NK-92 (cell line): ENCODE data around the gene TIE1.

ENCODE experiments used
- DNase-seq: peaks from one replicate; lab custom pipeline; 2025; ENCODE audit not compliant: unreplicated experiment; lab: John Stamatoyannopoulos, UW

Gene TIE1

DNA sequence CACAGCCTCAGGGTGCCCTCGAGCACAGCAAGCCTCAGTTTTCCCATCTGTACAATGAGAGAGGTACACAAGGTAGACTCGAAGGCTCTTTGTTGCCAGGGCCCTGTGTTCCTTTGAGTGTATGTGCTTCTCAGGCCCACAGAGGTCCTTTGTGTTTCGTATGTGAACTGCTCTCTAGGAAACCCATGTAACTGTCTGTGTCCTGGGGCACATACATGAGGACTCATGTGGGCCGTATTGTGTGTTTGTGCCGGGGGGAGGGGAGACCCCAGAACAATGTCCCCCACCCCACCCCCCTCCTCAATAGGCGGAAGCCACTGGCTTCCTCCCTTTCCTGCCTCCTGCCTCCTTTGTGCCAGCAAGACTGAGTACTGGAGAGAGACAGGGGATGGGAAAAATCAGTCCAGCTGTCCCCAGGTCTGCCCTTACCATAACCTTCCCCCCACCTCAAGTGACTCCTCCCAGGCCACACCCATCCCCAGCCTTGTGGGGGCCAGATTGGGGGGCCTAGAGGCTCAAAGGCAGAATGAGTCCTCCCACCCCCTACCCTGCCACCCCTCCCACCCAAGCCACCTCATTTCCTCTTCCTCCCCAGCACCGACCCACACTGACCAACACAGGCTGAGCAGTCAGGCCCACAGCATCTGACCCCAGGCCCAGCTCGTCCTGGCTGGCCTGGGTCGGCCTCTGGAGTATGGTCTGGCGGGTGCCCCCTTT is at the start of gene TIE1:
Gene TIE1, plus strand, starts transcription at position 605 of the 717 bp plus-strand sequence. Its CDS starts 90 bp downstream, at position 695.
- no peak for DNase-seq

DNA sequence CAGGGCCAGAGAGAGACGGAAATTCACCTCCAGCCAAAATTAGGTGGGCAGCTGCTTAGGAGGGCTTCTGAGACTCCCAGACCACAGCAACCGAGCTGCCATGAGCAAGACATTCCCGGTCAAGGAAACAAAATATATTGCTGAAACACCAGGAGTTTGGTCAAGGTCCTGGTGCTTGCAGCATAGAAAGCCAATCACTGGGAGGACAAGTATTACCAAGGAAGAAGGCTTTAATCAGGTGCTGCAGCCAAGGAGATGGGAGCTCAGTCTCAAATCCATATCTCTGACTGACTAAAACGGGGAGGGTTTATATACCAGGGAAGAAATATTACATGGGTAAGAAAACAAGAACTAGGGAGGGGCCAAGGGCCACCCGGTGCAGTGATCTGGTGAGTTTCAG is 49.8 kb upstream of the TIE1 start:
- no peak for DNase-seq

DNA sequence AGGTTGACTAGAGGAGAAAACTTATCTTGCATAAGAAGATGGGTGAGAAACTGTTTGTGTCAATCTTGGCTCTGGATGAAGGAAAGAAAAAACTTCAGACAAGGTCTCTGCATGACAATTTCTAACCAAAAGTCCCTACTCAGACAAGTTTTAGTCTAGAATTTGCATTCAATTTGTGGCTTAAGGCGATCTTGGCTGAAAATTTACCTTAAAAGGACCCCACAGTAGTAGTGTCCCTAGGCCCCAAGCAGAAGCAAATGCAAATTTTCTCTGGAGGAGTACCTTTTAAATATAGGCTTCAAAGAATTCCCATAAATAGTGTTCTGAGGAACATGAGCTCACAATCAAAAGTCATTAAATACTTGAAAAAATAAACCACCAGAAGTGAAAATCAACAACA is 48.6 kb upstream of the TIE1 start:
- DNase-seq = no peak

- DNase-seq = no peak
Measured at GRCh38 chr1:43253173-43253572, 47.6 kb upstream of the TIE1 start.

- DNase-seq = no peak
Measured at GRCh38 chr1:43253876-43254275, 46.9 kb upstream of the TIE1 start.

GRCh38 chr1:43255438-43256210 is 45.2 kb upstream of the TIE1 start:
- no peak for DNase-seq

DNA sequence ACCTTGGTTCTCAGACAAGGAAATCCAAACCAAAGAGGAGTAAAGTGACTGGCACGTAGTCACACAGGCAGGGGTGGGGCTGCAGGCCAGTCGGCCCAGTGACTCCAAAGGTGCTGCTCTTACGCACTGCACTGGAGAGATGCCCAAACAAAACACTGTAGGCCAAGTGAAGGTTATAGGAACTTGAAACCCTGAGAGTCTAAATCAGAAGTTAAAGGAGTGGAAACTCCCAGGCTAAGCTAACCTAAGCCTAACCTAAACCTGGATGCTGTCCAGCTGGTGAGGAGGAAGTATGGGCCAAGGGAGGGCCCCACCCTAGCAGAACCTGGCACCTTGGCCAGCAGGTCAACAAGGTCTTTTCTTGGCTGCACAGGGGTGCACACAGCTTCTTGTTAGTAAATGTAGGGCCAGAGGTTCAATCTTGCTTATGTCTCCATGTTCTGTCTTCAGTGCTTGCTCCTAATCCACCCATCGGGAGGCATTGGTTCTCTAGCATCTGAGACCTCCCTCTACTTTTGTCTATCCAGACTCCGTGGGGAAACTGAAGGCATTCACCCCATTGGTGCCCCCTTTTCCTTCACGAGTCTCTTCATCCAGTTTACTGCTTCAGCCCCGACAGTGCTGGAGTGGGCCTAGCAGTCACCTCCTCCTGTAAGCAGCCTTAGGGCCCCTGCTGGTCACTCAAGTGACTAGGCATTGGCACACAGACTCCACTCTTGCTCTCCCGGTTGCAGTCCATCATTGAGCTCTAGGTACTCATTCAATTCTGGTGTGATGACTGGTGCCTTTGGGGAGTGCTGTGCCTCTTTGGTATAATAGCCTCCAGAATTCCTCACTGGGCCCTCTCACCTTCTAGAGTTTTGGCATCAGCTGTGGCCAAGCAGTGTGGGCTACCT is 43.9 kb upstream of the TIE1 start:
- DNase-seq = no peak

DNA sequence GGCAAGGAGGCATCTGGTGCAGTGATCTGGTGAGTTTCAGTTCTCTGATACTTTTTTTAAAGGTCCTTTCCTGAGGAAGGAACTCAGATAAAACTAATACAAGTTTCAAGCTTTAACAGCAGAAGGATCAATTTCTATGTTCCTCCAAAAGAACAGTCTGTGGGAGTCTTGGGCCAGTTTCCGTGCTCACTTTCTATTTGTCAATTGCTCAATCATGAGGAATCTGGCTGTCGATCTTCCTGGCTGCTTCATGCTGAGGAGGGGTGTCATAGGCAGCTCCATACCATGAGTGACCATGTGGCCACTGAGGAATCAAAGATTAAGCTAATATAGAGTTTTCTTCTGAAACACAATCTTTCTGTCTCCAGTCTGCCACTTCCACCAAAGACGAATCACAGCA is 42.4 kb upstream of the TIE1 start:
- no peak for DNase-seq

DNA sequence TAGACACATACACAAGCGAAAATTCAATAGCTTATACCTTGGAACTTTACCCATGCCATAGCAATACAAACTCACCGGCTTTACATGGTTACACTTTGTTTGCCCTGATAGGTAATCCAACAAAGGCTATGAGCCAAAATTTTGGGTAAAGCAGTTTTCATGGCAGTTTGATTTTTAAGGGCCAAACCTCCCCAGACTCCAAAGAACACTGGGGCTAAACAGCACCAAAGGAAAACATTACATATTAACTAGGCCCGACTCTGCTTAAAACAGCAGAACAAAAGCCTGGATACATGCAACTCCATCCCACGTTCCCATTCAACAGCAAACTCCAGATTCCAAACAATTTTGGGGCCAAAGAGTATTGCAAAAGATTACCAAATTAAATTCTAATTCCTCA is 35.4 kb upstream of the TIE1 start:
- no peak for DNase-seq

DNA sequence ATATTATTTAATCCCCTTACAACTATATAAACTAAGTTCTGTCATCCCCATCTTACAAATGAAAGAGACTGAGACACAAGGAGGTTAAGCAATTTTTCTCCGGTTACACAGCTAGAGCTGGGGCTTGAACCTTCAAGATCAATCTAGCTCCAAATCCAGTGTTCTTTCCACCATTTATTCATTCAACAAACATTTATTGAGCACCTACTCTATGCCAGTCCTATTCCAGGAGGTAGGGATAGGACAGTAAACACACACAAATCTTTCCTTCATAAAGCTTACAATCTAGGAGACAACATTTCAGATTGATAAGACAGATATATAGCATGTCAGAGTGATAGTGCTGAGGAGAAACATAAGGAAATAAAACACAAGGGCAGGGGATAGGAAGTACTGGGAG is 33.9 kb upstream of the TIE1 start:
- no peak for DNase-seq

DNA sequence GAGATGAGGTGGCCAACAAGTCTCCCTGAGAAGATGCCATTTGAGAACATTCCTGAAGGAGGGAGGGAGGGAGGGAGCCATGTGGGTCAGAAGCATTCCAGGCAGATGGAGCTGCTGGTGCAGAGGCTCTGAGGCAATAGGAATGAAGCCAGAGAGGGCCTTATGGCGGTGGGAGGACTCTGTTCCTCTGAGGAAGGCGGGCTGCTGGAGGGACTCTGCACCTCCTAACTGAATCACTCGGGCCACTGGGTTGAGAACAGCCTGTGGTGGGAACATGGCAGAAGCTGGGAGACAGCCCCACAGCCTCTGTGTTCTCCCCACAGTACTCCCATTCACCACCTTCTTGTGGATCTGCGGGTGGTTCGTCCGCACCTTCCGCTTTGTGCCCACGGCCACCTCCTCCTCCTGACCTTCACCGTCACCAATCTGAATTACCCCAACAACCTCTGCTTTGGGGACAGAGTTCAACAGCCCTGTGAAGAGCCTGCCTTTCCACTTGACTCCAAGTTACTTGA is 33.4 kb upstream of the TIE1 start:
- no peak for DNase-seq

DNA sequence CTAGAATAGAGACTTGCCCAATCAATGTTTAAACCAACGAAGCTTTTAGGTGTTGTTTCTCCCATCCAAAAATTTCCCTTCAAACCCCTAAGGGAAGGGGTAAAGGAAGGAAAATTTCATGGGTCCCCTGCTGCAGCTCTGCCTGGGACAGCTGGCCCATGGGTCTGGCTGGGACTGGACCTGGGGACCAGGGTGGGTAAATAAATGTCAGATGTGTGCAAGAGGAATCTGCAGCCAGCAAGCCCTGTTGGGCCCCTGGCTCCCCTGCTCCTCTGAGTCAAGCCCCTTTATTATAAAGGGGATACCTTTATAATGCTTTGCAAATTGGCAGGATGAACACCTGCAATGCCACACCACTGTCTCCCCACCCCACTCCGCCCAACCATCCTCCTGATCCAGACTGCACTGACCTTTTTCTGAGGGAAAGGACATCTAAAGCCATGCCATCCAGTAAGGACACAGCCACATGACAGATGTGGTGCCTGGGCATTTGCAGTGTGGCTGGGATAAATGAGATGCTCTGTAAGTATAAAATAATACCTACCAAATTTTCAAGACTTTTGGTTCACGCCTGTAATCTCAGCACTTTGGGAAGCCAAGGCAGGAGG is 32.9 kb upstream of the TIE1 start:
- no peak for DNase-seq

GRCh38 chr1:43269627-43270375 is 31.0 kb upstream of the TIE1 start, which contains the start of gene TMEM125:
Gene TMEM125 (plus strand): TSS chr1:43269983. CDS start chr1:43272723, 2,740 bp downstream.
- no peak for DNase-seq

DNA sequence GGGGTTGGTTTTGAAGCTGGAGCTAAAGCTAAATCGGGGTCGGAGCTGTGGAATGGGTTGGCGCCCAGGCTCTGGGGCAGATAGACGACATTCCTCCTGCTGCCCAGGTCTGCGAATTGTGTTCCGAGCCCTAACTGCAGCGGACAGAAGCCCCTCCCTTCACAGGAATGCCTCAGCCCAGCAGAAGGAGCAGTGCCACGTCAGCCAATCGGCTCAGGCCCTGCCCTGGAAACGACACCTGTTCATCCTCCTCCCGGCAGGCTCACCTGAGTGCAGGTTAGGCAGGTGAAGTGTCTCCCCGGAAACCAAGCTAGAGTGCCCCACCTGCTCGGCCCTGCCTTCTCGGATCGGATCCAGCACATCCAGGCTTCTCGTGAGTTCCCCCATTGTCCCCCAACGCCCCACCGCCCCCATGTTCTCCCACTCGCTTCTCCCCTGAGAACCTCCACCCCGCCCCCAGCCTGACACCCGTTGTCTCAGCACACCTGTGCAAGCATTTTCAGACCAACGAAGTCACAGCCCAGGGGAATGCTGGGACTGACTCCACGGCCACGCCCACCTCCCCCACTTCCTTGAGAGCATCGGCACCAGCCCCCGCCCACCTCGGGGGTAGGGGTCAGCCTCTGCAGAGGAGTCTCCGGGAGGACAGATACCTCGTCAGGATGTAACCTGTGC is 30.2 kb upstream of the TIE1 start:
- DNase-seq = no peak

DNA sequence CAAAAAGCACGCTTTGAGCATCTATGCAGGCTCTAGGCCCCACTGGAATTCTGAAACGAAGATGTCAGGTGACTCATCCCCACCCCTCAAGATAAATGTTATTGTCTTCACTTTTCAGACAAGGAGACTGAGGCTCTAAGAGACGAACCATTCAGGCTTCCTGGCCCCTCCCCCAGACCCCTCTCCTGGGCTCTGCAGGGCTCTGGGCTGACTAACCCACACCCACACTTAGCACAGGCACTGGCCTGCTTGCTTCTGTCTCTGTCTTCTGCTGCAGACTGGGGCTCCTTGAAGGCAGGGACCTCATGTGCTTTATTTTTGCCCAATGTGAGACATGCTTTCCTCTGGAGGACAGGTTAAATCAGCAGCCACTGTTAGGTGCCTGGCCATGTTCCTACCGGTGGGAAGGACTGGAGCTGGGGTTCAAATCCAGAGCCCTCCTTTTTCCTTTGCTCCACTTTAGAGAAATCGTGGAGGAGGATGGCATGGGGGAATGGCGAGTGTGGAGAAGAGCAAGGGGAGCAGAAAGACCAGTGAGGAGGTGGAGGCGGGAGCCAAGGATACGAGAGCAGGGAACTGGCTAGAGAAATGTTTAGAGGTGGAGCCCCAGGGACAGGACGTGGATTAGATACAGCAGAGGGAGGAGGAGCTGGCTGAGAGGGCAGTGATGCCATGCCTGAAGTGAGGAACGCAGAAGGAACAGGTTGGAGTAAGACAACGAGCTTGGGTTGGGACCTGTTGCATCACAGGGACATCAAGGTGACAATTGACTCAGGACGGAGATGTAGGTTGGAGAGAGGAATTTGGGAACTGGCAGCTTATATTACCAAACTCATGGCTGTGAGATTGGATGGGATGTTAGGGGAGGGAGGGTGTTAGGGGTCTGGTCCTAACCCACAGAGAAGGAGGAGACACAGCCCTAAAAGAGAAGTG is 29.3 kb upstream of the TIE1 start:
- DNase-seq = no peak

DNA sequence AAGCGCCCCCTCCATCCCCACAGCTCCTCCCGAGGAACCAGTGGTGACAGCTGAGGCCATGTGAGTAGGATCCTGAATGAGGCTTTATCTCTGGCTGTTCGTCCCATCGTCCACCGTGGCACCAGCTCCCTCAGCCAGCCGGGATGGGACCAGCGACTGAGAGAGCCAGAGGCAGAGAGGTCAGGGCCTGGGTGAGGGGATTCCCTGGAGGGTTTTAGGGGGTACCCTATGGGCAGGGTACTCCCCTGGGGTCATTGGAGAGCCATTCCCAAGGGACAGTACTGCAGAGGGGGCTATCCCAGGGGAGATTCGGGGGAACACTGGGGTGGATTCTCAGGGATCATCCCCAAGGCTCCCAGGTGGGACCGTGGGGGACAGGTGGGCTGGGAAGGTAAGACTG is 28.6 kb upstream of the TIE1 start:
- DNase-seq = no peak

DNA sequence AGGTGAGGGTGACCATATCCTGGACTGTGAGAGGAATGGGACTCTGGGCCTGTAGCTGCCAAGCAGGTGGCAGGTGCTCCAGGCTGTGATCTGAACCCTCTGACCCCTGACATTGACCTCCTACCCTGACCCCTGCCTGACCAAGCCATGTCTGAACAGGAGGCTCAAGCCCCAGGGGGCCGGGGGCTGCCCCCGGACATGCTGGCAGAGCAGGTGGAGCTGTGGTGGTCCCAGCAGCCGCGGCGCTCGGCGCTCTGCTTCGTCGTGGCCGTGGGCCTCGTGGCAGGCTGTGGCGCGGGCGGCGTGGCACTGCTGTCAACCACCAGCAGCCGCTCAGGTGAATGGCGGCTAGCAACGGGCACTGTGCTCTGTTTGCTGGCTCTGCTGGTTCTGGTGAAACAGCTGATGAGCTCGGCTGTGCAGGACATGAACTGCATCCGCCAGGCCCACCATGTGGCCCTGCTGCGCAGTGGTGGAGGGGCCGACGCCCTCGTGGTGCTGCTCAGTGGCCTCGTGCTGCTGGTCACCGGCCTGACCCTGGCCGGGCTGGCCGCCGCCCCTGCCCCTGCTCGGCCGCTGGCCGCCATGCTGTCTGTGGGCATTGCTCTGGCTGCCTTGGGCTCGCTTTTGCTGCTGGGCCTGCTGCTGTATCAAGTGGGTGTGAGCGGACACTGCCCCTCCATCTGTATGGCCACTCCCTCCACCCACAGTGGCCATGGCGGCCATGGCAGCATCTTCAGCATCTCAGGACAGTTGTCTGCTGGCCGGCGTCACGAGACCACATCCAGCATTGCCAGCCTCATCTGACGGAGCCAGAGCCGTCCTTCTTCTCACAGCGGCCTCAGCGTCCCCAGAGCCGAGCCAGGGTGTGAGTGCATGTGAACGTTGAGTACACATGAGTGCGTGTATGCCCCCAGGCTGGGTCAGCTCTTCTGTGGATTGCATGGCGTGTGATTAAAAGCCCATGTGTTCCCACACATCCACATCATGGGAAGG is 27.9 kb upstream of the TIE1 start:
- DNase-seq = no peak
